Measurements from ENCODE around the gene PCDH7.

The PCDH7 gene

GRCh38 chr4:30728311-30728710 is 8.1 kb downstream of the PCDH7 start:
- no peak for DNase-seq

DNA sequence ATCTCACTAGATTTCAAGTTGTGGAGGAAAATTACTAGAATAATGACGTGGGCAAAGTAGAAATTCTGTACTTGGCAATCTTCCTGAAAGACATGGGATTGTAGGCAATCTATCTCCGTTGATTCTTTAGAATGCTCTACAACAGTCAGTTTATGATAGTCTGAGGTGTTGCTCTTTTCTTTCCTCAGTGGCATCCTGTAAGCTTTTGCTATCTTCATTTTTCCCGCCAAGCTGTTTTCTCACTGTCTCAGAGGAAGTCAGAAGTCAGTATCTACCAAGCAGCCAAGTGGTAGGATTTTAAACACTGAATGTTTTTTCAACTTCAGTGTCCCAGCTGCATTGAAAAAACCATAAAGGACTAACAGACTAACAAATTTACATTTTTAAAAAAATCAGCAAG is 23.7 kb downstream of the PCDH7 start:
- no peak for DNase-seq

DNA sequence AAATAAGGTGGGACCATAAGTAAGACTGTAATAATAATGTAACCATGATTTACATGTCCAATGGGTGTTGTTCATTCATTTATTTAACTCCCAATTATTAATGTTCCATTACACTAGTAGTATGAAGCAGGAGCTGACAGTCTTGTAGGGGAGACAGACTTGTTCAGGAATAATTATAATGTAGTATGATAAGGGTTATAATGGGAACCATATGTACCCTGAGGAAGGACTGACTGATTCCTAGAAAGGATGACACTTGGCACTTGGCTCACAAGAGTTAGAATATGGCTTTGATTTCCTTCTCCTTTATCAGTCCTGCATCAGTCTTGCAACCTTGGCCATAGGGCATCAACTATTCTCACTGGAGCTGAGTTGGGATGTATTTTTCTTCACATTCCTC is 24.2 kb downstream of the PCDH7 start:
- no peak for DNase-seq

GRCh38 chr4:30744957-30745640 is 24.9 kb downstream of the PCDH7 start:
- DNase-seq, result no peak

GRCh38 chr4:30746735-30747134 is 26.6 kb downstream of the PCDH7 start:
- no peak for DNase-seq

GRCh38 chr4:30753316-30753715 is 33.1 kb downstream of the PCDH7 start:
- DNase-seq, result no peak

- no peak for DNase-seq
These were observed 33.9 kb downstream of the PCDH7 start for GRCh38 chr4:30754021-30754420.

DNA sequence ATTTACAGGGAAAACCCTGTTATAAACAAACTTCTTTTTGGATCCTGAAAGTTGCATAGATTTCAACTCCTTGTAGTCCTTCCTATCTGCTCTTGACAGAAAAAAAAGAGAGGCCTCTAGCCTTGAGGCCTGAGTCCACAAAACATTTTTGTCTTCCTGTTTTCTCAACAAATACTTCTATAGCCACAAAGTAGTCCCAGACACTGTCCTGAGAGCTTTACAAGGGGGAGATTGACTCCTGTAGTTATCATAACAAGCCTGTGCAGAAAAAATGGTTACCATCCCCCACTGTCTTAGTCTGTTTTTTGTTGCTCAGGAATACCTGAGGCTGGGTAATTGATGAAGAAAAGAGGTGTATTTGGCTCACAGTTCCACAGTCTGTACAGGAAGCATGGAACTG is 35.2 kb downstream of the PCDH7 start:
- no peak for DNase-seq

GRCh38 chr4:30756553-30756952 is 36.4 kb downstream of the PCDH7 start:
- no peak for DNase-seq

DNA sequence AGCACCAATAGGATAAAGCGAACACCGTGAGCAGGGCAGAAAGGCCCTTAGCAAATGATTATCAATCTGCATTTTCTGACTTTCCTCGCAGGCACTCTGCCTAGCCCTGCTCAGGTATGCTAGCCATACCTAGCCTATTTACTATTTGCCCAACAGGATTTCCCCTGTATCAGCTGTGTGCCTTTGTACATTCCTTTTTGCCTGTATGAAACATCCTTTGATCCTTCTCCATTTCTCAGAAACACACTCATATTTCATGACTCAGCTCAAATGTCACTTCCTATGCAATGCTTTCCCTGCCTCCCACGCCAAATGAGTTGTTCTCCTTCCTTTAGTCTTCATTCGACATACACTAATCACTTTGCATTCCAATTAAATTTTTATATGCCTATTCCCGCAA is 37.2 kb downstream of the PCDH7 start:
- no peak for DNase-seq

DNA sequence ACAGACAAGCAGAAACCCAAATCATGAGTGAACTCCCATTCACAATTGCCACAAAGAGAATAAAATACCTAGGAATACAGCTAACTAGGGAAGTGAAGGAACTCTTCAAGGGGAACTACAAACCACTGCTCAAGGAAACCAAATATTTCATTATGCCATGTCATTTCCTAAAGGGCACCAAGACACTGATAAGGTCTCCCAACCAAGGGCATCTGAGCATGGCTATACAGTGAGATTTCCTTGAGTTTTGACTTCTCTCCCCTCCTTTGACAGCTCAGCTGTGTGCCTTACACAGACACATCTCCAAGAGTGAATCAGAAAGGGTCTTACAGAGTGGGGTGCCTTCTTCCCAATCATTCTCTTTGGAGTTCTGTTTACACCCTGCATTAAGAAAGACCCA is 40.4 kb downstream of the PCDH7 start:
- DNase-seq, result no peak

GRCh38 chr4:30763321-30763727 is 43.2 kb downstream of the PCDH7 start:
- DNase-seq, result no peak

DNA sequence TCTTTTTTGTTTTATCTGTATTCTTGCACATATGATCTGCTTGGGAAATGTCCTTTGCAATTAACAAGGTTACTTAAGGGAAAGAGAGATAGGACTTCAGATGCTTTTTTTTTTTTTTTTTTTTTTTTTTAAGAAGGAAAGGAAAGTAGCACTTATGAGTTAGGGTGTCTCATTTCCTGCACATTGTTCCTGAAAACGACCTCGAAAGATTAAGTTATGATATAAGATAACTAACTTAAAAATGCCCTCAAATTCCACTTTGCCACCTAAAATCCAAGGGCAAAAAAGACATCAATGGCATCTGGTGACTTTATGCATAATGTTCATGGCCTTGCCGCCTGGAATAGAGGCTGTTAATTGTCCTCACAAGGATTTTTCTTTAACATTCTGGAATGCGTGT is 44.9 kb downstream of the PCDH7 start:
- DNase-seq, result no peak

DNA sequence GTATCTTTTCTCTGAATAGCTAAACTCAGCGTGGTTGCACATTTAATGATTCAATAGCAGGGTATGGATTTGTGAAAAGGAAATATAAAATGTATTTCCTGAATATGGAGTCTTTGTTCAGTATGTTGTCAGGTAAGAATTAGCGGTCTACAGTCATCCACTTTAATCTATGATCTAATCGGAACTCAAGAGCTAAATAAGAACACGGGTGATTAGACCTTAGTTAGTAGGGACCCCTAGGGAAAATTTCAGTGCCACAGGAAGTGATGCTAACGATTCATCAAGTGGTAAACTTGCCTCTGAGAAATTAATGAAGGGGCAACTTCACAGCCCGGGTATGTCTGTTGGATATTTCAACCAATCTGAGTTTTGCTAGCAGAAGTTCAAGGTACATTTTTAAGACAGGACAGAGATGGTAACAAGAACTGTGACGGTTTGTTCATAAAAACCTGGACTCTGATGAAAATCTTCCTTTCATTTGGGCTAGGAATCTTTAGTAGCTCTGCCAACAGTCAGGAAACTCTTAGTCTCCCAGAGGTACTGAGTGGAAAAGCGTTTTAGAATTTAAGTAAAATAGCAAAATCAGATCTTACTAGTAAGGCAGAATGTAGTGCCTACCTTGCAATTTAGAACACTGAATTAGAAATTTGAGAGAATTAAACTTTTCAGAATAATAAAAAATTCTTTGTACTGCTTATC is 47.1 kb downstream of the PCDH7 start:
- no peak for DNase-seq

- DNase-seq, result no peak
These were observed 48.1 kb downstream of the PCDH7 start for GRCh38 chr4:30768277-30768676.

DNA sequence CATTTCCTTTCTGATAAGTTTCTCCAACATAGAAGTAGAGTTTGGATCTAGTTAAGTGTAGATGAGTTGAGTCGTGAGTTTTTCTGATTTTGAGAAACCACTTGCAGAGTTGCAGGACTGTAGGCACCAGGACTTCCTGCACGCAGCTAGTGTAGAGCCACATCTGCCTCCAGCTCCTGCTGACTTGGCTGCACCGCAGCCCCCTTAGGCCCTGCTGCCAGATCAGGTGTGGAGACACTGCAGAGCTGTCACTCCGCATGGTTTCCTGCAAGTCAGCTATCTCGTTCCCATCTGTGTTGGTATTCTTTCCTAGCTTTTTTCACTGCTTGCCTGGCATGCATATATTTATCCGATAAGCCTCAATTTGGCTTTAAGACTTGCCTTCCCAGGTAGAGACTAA is 48.9 kb downstream of the PCDH7 start:
- DNase-seq, result no peak

DNA sequence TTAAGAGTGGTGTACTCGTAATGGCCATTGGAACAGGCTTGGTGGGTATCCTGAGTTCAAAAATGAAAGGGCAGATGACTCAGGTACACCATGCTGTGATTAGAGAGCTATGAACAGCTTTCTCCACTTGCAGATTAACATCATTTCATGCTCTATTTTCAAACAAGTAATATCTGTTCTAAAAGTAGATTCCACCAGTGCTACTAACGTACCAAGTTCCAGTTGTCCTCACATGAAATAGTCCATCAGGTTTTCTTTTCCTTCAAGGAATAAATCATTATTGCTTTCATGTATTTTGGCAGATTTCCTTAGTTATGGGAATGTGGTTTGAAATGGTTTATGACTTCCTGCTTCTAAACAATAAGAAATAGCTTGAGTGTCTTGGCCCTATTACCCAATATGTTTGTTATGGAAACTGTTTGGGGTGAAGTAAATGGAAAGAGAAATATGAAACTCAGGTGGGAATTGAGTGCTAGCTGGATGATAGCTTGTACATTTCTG is 49.9 kb downstream of the PCDH7 start:
- DNase-seq, result no peak

- DNase-seq, result no peak
These were observed 50.6 kb downstream of the PCDH7 start for GRCh38 chr4:30770812-30771211.

DNA sequence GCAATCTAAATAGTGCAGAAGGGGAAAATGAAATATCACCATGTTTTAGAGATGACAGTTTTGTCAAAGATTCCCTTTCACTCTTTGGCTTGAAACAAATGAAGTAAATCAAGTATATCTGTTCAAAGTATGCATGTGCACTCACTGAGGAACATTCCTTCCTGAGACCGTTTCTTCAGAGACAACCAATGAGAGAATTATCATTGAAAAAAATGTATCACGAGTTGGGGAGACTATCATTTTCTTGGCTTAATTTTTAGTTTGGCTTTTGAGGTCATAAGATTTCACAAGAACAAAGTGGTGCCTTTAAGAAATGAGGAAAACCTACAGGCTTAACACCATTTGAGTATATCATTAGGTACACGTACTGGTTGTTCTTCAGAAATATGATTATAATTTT is 56.3 kb downstream of the PCDH7 start:
- no peak for DNase-seq

DNA sequence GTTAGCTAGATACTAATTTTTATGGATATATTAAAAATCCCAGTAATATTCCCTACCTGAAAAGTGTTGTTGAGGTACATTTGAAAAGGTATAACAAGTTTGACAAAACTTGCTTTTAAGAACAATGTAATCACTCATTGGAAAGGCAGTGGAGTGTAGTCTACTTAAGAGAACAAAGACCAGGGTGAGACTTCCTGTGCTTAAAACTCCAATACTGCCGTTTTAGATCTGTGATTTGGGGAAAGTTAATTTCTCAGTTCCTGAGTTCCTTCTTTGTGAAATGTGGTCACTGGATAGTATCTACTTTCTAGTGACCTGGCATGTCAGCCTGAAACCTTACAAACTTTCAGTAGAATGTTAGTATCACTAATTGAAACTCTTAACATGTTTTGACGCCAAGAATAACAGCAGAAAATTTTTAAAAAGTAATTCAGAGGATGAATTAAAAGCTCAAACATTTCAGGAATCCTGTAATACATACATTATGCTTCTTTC is 56.8 kb downstream of the PCDH7 start:
- no peak for DNase-seq
